B cell (primary cell): ENCODE results near the gene GRHL3. TPM values are rescaled to one million over a fixed set of nuclear protein-coding genes. Genes with fewer than 3 reads are reported as not detected.

Experiments used
- ATAC-seq: fragments of 200-7000 bp; cut with Tn5 transposase; one replicate; pipeline ENCODE4 v1.10.0; 2021; ENCODE audit warnings: low read depth, mild to moderate bottlenecking, moderate number of reproducible peaks, moderate library complexity
- CTCF ChIA-PET: fragments of 350-600 bp; sonication (Branson Sonifier 250); formaldehyde crosslinking; loops from one replicate; lab custom pipeline; 2021; ENCODE audit warnings: antibody characterized with exemption, inconsistent platforms; lab: Charles Lee
- POLR2A ChIA-PET: fragments of 350-600 bp; sonication (Branson Sonifier 250); formaldehyde crosslinking; loops from one replicate; lab custom pipeline; 2021; ENCODE audit warnings: antibody characterized with exemption; lab: Charles Lee
- DNase-seq: peaks from one replicate; pipeline ENCODE4 v3.0.0; 2013
- H2AFZ ChIP-seq: 2 replicates; pipeline ENCODE4 v1.6.1; 2012; ENCODE audit warnings: mild to moderate bottlenecking, low read depth, low read length; ENCODE audit not compliant: insufficient read depth, poor library complexity, severe bottlenecking
- H3K27ac ChIP-seq, 2 donors: 1 replicate in 1 of 2; 2 replicates in 1 of 2; pipeline ENCODE4 v1.5.1; 2012 to 2013; ENCODE audit warnings: low read length in 2 of 2, mild to moderate bottlenecking in 2 of 2, moderate library complexity in 1 of 2
- H3K27me3 ChIP-seq, 4 experiments: fragments of 200-600 bp in 1 of 4; sonication (generic) in 1 of 4; replicated peaks in 1 of 4; 1 replicate in 2 of 4; 2 replicates in 2 of 4; pipeline versions ENCODE4 v1.6.1 to v1.7.0; 2013 to 2016; ENCODE audit warnings: low read length in 3 of 4, mild to moderate bottlenecking in 2 of 4, mixed read lengths in 1 of 4, moderate library complexity in 1 of 4; ENCODE audit not compliant: insufficient read depth in 4 of 4, control insufficient read depth in 3 of 4; ENCODE audit errors: control extremely low read depth in 1 of 4
- H3K36me3 ChIP-seq, 2 experiments: replicated peaks in 1 of 2; 1 replicate in 1 of 2; 2 replicates in 1 of 2; pipeline versions ENCODE4 v1.6.1 to v1.7.1; 2013; ENCODE audit warnings: low read length in 1 of 2; ENCODE audit not compliant: insufficient read depth in 2 of 2, control insufficient read depth in 1 of 2; ENCODE audit errors: control extremely low read depth in 1 of 2, extremely low read depth in 1 of 2
- H3K4me1 ChIP-seq, 2 donors: fragments of 200-600 bp in 1 of 2; sonication (generic) in 1 of 2; 1 replicate in 1 of 2; 2 replicates in 1 of 2; pipeline versions ENCODE4 v1.5.1 to v1.6.1; 2013 to 2017; ENCODE audit warnings: low read length in 2 of 2; ENCODE audit not compliant: control insufficient read depth in 2 of 2, insufficient read depth in 2 of 2
- H3K4me2 ChIP-seq: replicated peaks from 2 replicates; pipeline ENCODE3; 2012; ENCODE audit warnings: mild to moderate bottlenecking, low read depth, low read length; ENCODE audit not compliant: poor library complexity, severe bottlenecking
- H3K4me3 ChIP-seq, 5 experiments: fragments of 200-600 bp in 1 of 5; sonication (generic) in 1 of 5; 1 replicate in 3 of 5; 2 replicates in 2 of 5; pipeline versions ENCODE4 v1.5.1 to v1.7.0; 2011 to 2016; ENCODE audit warnings: low read length in 4 of 5, mild to moderate bottlenecking in 4 of 5, low read depth in 2 of 5, control low read depth in 1 of 5, moderate library complexity in 1 of 5; ENCODE audit not compliant: insufficient read depth in 1 of 5; ENCODE audit errors: control extremely low read depth in 1 of 5, extremely low read depth in 1 of 5
- H3K79me2 ChIP-seq: fragments of 200-600 bp; sonication (generic); one replicate; pipeline ENCODE4 v1.6.0; 2016; ENCODE audit warnings: low read length; ENCODE audit not compliant: control insufficient read depth, insufficient read depth
- H3K9ac ChIP-seq: fragments of 200-600 bp; sonication (generic); 2 replicates; pipeline ENCODE4 v1.6.1; 2017; ENCODE audit warnings: mild to moderate bottlenecking, low read length, moderate library complexity
- H3K9me3 ChIP-seq, 3 donors: one replicate each; pipeline versions ENCODE4 v1.6.1 to v1.7.1; 2013; ENCODE audit warnings: low read length in 2 of 3; ENCODE audit not compliant: control insufficient read depth in 2 of 3, insufficient read depth in 1 of 3; ENCODE audit errors: control extremely low read depth in 1 of 3
- H4K20me1 ChIP-seq: 2 replicates; pipeline ENCODE4 v1.6.0; 2012; ENCODE audit warnings: mild to moderate bottlenecking, low read length; ENCODE audit not compliant: insufficient read depth, control insufficient read depth, poor library complexity, severe bottlenecking
- H3K27ac Mint-ChIP-seq: one replicate; pipeline ENCODE4 v1.8.0; 2021; ENCODE audit warnings: mixed read lengths
- H3K27me3 Mint-ChIP-seq: one replicate; pipeline ENCODE4 v1.8.0; 2021; ENCODE audit warnings: mixed read lengths
- H3K4me1 Mint-ChIP-seq: one replicate; pipeline ENCODE4 v1.8.0; 2021; ENCODE audit warnings: mixed read lengths
- H3K4me3 Mint-ChIP-seq: one replicate; pipeline ENCODE4 v1.8.0; 2021; ENCODE audit warnings: mixed read lengths
- H3K9me3 Mint-ChIP-seq: one replicate; pipeline ENCODE4 v1.8.0; 2022; ENCODE audit warnings: mixed read lengths; ENCODE audit not compliant: insufficient read depth
- EZH2 ChIP-seq: IDR thresholded peaks from 2 replicates; pipeline ENCODE4 v1.6.1; 2012; ENCODE audit warnings: borderline replicate concordance, low read depth, mild to moderate bottlenecking, moderate library complexity, low read length; ENCODE audit not compliant: insufficient read depth, poor library complexity, severe bottlenecking
- WGBS: methylation state at CpG from one replicate; pipeline ENCODE4 v1.1.5; 2013; ENCODE audit warnings: missing lambda C conversion rate; ENCODE audit not compliant: insufficient coverage; 5-methylcytosine and 5-hydroxymethylcytosine counted together
- intact Hi-C: fragments of 100-400 bp; cut with micrococcal nuclease; formaldehyde crosslinking; loops from one replicate; pipeline ENCODE4 v1.10.0; 2022
- polyA plus RNA-seq: library from polyadenylated mRNA; depleted of rRNA; stranded (reverse); fragments of >200 nt; gene quantifications from 2 replicates; pipeline ENCODE4 v1.2.3, GENCODE V29; 2012
- total RNA-seq, 2 donors: library from RNA; stranded (reverse); fragments of 120-200 nt in 1 of 2; gene quantifications; 1 replicate in 1 of 2; 2 replicates in 1 of 2; pipeline versions ENCODE4 v1.2.3 to v1.2.4, GENCODE V29; 2013 to 2022
- TF ChIP-seq, protein P1 (sequence below): fragments of 200-600 bp; IDR thresholded peaks from one replicate; pipeline ENCODE4 v1.8.0; 2022; ENCODE audit warnings: antibody characterized with exemption, mild to moderate bottlenecking

GRHL3 gene
- total and polyA plus RNA-seq, 2 donors (not counting 1 experiment from before 2014, with no cell fraction given) = not detected

GRCh38 chr1:24294228-24294672 is 24.9 kb upstream of the GRHL3 start:
- no peak for ATAC-seq
- Histone ChIP-seq H3K4me1 (no peaks in the 10 kb centered on the region), H3K4me2 (no peak overlapping the region), H3K4me3 (no peak overlapping the region), H4K20me1 (no peaks in the 10 kb centered on the region), H3K27ac (no peak overlapping the region), H3K36me3 (no peaks in the 10 kb centered on the region), H3K9me3 (no peaks in the 10 kb centered on the region), H3K79me2 (no peaks in the 10 kb centered on the region), H3K9ac (no peak overlapping the region), H3K27me3 (peaks cover 0 to 2% (median 0%) of the 10 kb centered on the region in 4 experiments), H2AFZ (no peak overlapping the region)
- no peak for DNase-seq
- WGBS = 100% methylated on average over 1 of the region's 9 CpGs
- H3K27ac Mint-ChIP-seq = no peak overlapping the region
- TF ChIP-seq, protein P1, sequence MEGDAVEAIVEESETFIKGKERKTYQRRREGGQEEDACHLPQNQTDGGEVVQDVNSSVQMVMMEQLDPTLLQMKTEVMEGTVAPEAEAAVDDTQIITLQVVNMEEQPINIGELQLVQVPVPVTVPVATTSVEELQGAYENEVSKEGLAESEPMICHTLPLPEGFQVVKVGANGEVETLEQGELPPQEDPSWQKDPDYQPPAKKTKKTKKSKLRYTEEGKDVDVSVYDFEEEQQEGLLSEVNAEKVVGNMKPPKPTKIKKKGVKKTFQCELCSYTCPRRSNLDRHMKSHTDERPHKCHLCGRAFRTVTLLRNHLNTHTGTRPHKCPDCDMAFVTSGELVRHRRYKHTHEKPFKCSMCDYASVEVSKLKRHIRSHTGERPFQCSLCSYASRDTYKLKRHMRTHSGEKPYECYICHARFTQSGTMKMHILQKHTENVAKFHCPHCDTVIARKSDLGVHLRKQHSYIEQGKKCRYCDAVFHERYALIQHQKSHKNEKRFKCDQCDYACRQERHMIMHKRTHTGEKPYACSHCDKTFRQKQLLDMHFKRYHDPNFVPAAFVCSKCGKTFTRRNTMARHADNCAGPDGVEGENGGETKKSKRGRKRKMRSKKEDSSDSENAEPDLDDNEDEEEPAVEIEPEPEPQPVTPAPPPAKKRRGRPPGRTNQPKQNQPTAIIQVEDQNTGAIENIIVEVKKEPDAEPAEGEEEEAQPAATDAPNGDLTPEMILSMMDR = no peak
- TF ChIP-seq EZH2 = no peak
- intact Hi-C loops = no loop called here
- ChIA-PET CTCF (no interaction called here), POLR2A (no interaction called here)
- no peak overlapping the region for H3K4me3 Mint-ChIP-seq
- no peaks in the 10 kb centered on the region for H3K9me3 Mint-ChIP-seq
- H3K4me1 Mint-ChIP-seq = no peaks in the 10 kb centered on the region
- peaks cover 16% of the 10 kb centered on the region for H3K27me3 Mint-ChIP-seq

- Histone ChIP-seq H3K36me3 (no peaks in the 10 kb centered on the region), H3K4me1 (no peaks in the 10 kb centered on the region), H3K9ac (no peak overlapping the region), H4K20me1 (no peaks in the 10 kb centered on the region), H3K4me3 (no peak overlapping the region), H2AFZ (no peak overlapping the region), H3K4me2 (no peak overlapping the region), H3K9me3 (no peaks in the 10 kb centered on the region), H3K27me3 (peaks cover 0 to 2% (median 0%) of the 10 kb centered on the region in 4 experiments), H3K79me2 (no peaks in the 10 kb centered on the region), H3K27ac (no peak overlapping the region)
- DNase-seq (no peak), ATAC-seq (no peak)
- 62% methylated on average over 6 of the region's 9 CpGs for WGBS
- TF ChIP-seq EZH2 = no peak
- TF ChIP-seq, protein P1 = no peak
- no peak overlapping the region for H3K4me3 Mint-ChIP-seq
- intact Hi-C loops = no loop called here
- H3K27ac Mint-ChIP-seq = no peak overlapping the region
- no peaks in the 10 kb centered on the region for H3K9me3 Mint-ChIP-seq
- H3K27me3 Mint-ChIP-seq = peaks cover 16% of the 10 kb centered on the region
- no peaks in the 10 kb centered on the region for H3K4me1 Mint-ChIP-seq
- ChIA-PET POLR2A (no interaction called here), CTCF (no interaction called here)
These were observed 24.3 kb upstream of the GRHL3 start for GRCh38 chr1:24294716-24295371.
